IMR-90 (cell line): Measurements from ENCODE around the gene VSIG10L.

Experiments used
- CEBPB ChIP-seq: IDR thresholded peaks from 2 replicates; pipeline ENCODE4 v1.6.1; 2012; ENCODE audit warnings: low read depth, low read length, improper control_type of control experiment
- CHD1 ChIP-seq: IDR thresholded peaks from 2 replicates; pipeline ENCODE4 v1.6.1; 2012; ENCODE audit warnings: low read depth, low read length, improper control_type of control experiment
- CTCF ChIP-seq: conservative IDR thresholded peaks from 2 replicates; pipeline ENCODE4 v1.5.1; 2012; ENCODE audit warnings: mild to moderate bottlenecking, low read depth, low read length, improper control_type of control experiment
- MAZ ChIP-seq: IDR thresholded peaks from 2 replicates; pipeline ENCODE4 v1.6.1; 2012; ENCODE audit warnings: low read depth, mild to moderate bottlenecking, low read length, improper control_type of control experiment, moderate library complexity, borderline replicate concordance
- MXI1 ChIP-seq: IDR thresholded peaks from 2 replicates; pipeline ENCODE4 v1.6.1; 2012; ENCODE audit warnings: low read depth, mild to moderate bottlenecking, low read length, moderate library complexity, borderline replicate concordance
- POLR2A ChIP-seq: IDR thresholded peaks from 2 replicates; pipeline ENCODE4 v1.6.1; 2012; ENCODE audit warnings: mild to moderate bottlenecking, low read depth, low read length
- RFX5 ChIP-seq: IDR thresholded peaks from 2 replicates; pipeline ENCODE4 v1.8.0; 2012; ENCODE audit warnings: low read depth, mild to moderate bottlenecking, low read length, moderate library complexity

GRCh38 chr19:51317968-51318367 lies 24.0 kb downstream of the VSIG10L start:
- TF ChIP-seq CTCF, result no peak
- TF ChIP-seq MAZ, result no peak
- TF ChIP-seq POLR2A, result no peak
- no peak for TF ChIP-seq CEBPB
- no peak for TF ChIP-seq CHD1
- no peak for TF ChIP-seq MXI1
- TF ChIP-seq RFX5, result no peak
